ENCODE results near the gene S100PBP. TPM values are rescaled to one million over a fixed set of nuclear protein-coding genes. Genes with fewer than 3 reads are reported as not detected.

The S100PBP gene
- total and polyA plus RNA-seq, 4 donors: 30.2 to 54.9 (median 48.4) TPM

- Histone ChIP-seq H3K4me3 (ENCODE audit: low read depth, low read length) (no peak overlapping the region), H3K9me3 (ENCODE audit: control insufficient read depth, insufficient read depth, low read length) (no peaks in the 10 kb centered on the region), H3K27ac (ENCODE audit: low read depth, low read length) (no peak overlapping the region), H3K4me1 (ENCODE audit: control insufficient read depth, insufficient read depth, low read length) (peaks cover 54% of the 10 kb centered on the region), H3K27me3 (ENCODE audit: control insufficient read depth, insufficient read depth, low read length) (peaks cover 20% of the 10 kb centered on the region), H3K36me3 (ENCODE audit: control insufficient read depth, insufficient read depth, low read length) (peaks cover 4% of the 10 kb centered on the region)
- no peak for DNase-seq (ENCODE audit: low read depth in 4 of 6, low spot score in 6 of 6)
- WGBS (ENCODE audit: insufficient coverage): 60% methylated on average over 2 of the region's 4 CpGs
These were observed 66.5 kb downstream of the S100PBP start for GRCh38 chr1:32884032-32884372.

GRCh38 chr1:32884726-32885125 lies 67.3 kb downstream of the S100PBP start:
- Histone ChIP-seq H3K27ac (ENCODE audit: low read depth, low read length) (no peak overlapping the region), H3K4me3 (ENCODE audit: low read depth, low read length) (no peak overlapping the region), H3K4me1 (ENCODE audit: control insufficient read depth, insufficient read depth, low read length) (peaks cover 54% of the 10 kb centered on the region), H3K36me3 (ENCODE audit: control insufficient read depth, insufficient read depth, low read length) (peaks cover 6% of the 10 kb centered on the region), H3K9me3 (ENCODE audit: control insufficient read depth, insufficient read depth, low read length) (no peaks in the 10 kb centered on the region), H3K27me3 (ENCODE audit: control insufficient read depth, insufficient read depth, low read length) (peaks cover 20% of the 10 kb centered on the region)
- no peak for DNase-seq (ENCODE audit: low read depth in 4 of 6, low spot score in 6 of 6)
- WGBS (ENCODE audit: insufficient coverage): 35% methylated on average over 12 of the region's 12 CpGs

- DNase-seq (ENCODE audit: low read depth in 4 of 6, low spot score in 6 of 6): peak in 1 of 6 donors; percentile 73
- Histone ChIP-seq H3K36me3 (ENCODE audit: control insufficient read depth, insufficient read depth, low read length) (peaks cover 7% of the 10 kb centered on the region), H3K4me1 (ENCODE audit: control insufficient read depth, insufficient read depth, low read length) (peaks cover 54% of the 10 kb centered on the region), H3K27ac (ENCODE audit: low read depth, low read length) (no peak overlapping the region), H3K9me3 (ENCODE audit: control insufficient read depth, insufficient read depth, low read length) (no peaks in the 10 kb centered on the region), H3K4me3 (ENCODE audit: low read depth, low read length) (peak overlapping the region; percentile 29), H3K27me3 (ENCODE audit: control insufficient read depth, insufficient read depth, low read length) (peaks cover 20% of the 10 kb centered on the region)
- 14% methylated on average over 8 of the region's 8 CpGs for WGBS (ENCODE audit: insufficient coverage)
These were observed 68.2 kb downstream of the S100PBP start for GRCh38 chr1:32885676-32886003.

- peak within 1 kb of the TSS; percentile 29 for H3K4me3 ChIP-seq (ENCODE audit: low read depth, low read length)
- H3K27ac ChIP-seq (ENCODE audit: low read depth, low read length): no peak within 1 kb of the TSS
- H3K27me3 ChIP-seq (ENCODE audit: control insufficient read depth, insufficient read depth, low read length): peaks cover 22% of the 10 kb centered on the region
- H3K9me3 ChIP-seq (ENCODE audit: control insufficient read depth, insufficient read depth, low read length): no peaks in the 10 kb centered on the region
- peaks cover 51% of the 10 kb centered on the region for H3K4me1 ChIP-seq (ENCODE audit: control insufficient read depth, insufficient read depth, low read length)
- peaks cover 12% of the 10 kb centered on the region for H3K36me3 ChIP-seq (ENCODE audit: control insufficient read depth, insufficient read depth, low read length)
- DNase-seq (ENCODE audit: low read depth in 4 of 6, low spot score in 6 of 6): peak in 2 of 6 donors; percentile 50 to 66
- WGBS (ENCODE audit: insufficient coverage): under 1% methylated on average over 76 of the region's 79 CpGs
These were observed 68.8 kb downstream of the S100PBP start, which contains the start of gene HPCA for GRCh38 chr1:32886004-32886827. Gene HPCA, plus strand, starts transcription at chr1:32886491. Its CDS starts 2,408 bp downstream, at chr1:32888899.

- H3K27ac ChIP-seq (ENCODE audit: low read depth, low read length): no peak overlapping the region
- peaks cover 12% of the 10 kb centered on the region for H3K36me3 ChIP-seq (ENCODE audit: control insufficient read depth, insufficient read depth, low read length)
- H3K27me3 ChIP-seq (ENCODE audit: control insufficient read depth, insufficient read depth, low read length): peaks cover 24% of the 10 kb centered on the region
- H3K4me1 ChIP-seq (ENCODE audit: control insufficient read depth, insufficient read depth, low read length): peaks cover 47% of the 10 kb centered on the region
- WGBS (ENCODE audit: insufficient coverage): 41% methylated on average over 18 of the region's 19 CpGs
- H3K4me3 ChIP-seq (ENCODE audit: low read depth, low read length): peak overlapping the region; percentile 14
- H3K9me3 ChIP-seq (ENCODE audit: control insufficient read depth, insufficient read depth, low read length): no peaks in the 10 kb centered on the region
- peak in 1 of 6 donors; percentile 49 for DNase-seq (ENCODE audit: low read depth in 4 of 6, low spot score in 6 of 6)
These were observed 69.5 kb downstream of the S100PBP start for GRCh38 chr1:32886828-32887414.

- DNase-seq (ENCODE audit: low read depth in 4 of 6, low spot score in 6 of 6): no peak
- H3K36me3 ChIP-seq (ENCODE audit: control insufficient read depth, insufficient read depth, low read length): peaks cover 12% of the 10 kb centered on the region
- H3K4me3 ChIP-seq (ENCODE audit: low read depth, low read length): peak overlapping the region; percentile 14
- no peak overlapping the region for H3K27ac ChIP-seq (ENCODE audit: low read depth, low read length)
- WGBS (ENCODE audit: insufficient coverage): 69% methylated on average over 9 of the region's 12 CpGs
- H3K9me3 ChIP-seq (ENCODE audit: control insufficient read depth, insufficient read depth, low read length): no peaks in the 10 kb centered on the region
- peaks cover 31% of the 10 kb centered on the region for H3K27me3 ChIP-seq (ENCODE audit: control insufficient read depth, insufficient read depth, low read length)
- peaks cover 48% of the 10 kb centered on the region for H3K4me1 ChIP-seq (ENCODE audit: control insufficient read depth, insufficient read depth, low read length)
These were observed 70.2 kb downstream of the S100PBP start for GRCh38 chr1:32887623-32888022.

- no peak overlapping the region for H3K4me3 ChIP-seq (ENCODE audit: low read depth, low read length)
- 93% methylated on average over 2 of the region's 3 CpGs for WGBS (ENCODE audit: insufficient coverage)
- no peaks in the 10 kb centered on the region for H3K9me3 ChIP-seq (ENCODE audit: control insufficient read depth, insufficient read depth, low read length)
- no peak for DNase-seq (ENCODE audit: low read depth in 4 of 6, low spot score in 6 of 6)
- H3K27ac ChIP-seq (ENCODE audit: low read depth, low read length): no peak overlapping the region
- peaks cover 12% of the 10 kb centered on the region for H3K36me3 ChIP-seq (ENCODE audit: control insufficient read depth, insufficient read depth, low read length)
- peaks cover 32% of the 10 kb centered on the region for H3K27me3 ChIP-seq (ENCODE audit: control insufficient read depth, insufficient read depth, low read length)
- peaks cover 50% of the 10 kb centered on the region for H3K4me1 ChIP-seq (ENCODE audit: control insufficient read depth, insufficient read depth, low read length)
These were observed 70.7 kb downstream of the S100PBP start for GRCh38 chr1:32888134-32888533.

GRCh38 chr1:32888677-32889420 lies 71.4 kb downstream of the S100PBP start:
- Histone ChIP-seq H3K27ac (ENCODE audit: low read depth, low read length) (no peak overlapping the region), H3K4me3 (ENCODE audit: low read depth, low read length) (no peak overlapping the region), H3K4me1 (ENCODE audit: control insufficient read depth, insufficient read depth, low read length) (peaks cover 57% of the 10 kb centered on the region), H3K27me3 (ENCODE audit: control insufficient read depth, insufficient read depth, low read length) (peaks cover 34% of the 10 kb centered on the region), H3K36me3 (ENCODE audit: control insufficient read depth, insufficient read depth, low read length) (peaks cover 12% of the 10 kb centered on the region), H3K9me3 (ENCODE audit: control insufficient read depth, insufficient read depth, low read length) (no peaks in the 10 kb centered on the region)
- no peak for DNase-seq (ENCODE audit: low read depth in 4 of 6, low spot score in 6 of 6)
- 97% methylated on average over 18 of the region's 24 CpGs for WGBS (ENCODE audit: insufficient coverage)

- WGBS (ENCODE audit: insufficient coverage): 94% methylated on average over 2 of the region's 3 CpGs
- Histone ChIP-seq H3K4me1 (ENCODE audit: control insufficient read depth, insufficient read depth, low read length) (peaks cover 56% of the 10 kb centered on the region), H3K4me3 (ENCODE audit: low read depth, low read length) (no peak overlapping the region), H3K27ac (ENCODE audit: low read depth, low read length) (no peak overlapping the region), H3K9me3 (ENCODE audit: control insufficient read depth, insufficient read depth, low read length) (no peaks in the 10 kb centered on the region), H3K27me3 (ENCODE audit: control insufficient read depth, insufficient read depth, low read length) (peaks cover 34% of the 10 kb centered on the region), H3K36me3 (ENCODE audit: control insufficient read depth, insufficient read depth, low read length) (peaks cover 15% of the 10 kb centered on the region)
- no peak for DNase-seq (ENCODE audit: low read depth in 4 of 6, low spot score in 6 of 6)
These were observed 72.4 kb downstream of the S100PBP start for GRCh38 chr1:32889731-32890278.
